CD14-positive monocyte (primary cell): ENCODE measurements around the gene AGPAT2. TPM values are rescaled to one million over a fixed set of nuclear protein-coding genes. Genes with fewer than 3 reads are reported as not detected.

Source experiments
- DNase-seq, 3 donors: peaks; one replicate each; pipeline ENCODE4 v3.0.0-alpha.2; 2011 to 2022
- H2AFZ ChIP-seq: 2 replicates; pipeline ENCODE4 v1.6.0; 2012; ENCODE audit warnings: mild to moderate bottlenecking, low read depth, low read length, inconsistent platforms; ENCODE audit not compliant: insufficient read depth, poor library complexity, severe bottlenecking
- H3K27ac ChIP-seq, 2 donors: 1 replicate in 1 of 2; 2 replicates in 1 of 2; pipeline ENCODE4 v1.5.1; 2012 to 2013; ENCODE audit warnings: low read length in 2 of 2, control low read depth in 1 of 2, inconsistent platforms in 1 of 2, low read depth in 1 of 2, mild to moderate bottlenecking in 1 of 2
- H3K27me3 ChIP-seq, 2 donors: one replicate each; pipeline versions ENCODE4 v1.6.0 to v1.6.1; 2011 to 2013; ENCODE audit warnings: low read length in 2 of 2; ENCODE audit not compliant: control insufficient read depth in 2 of 2, insufficient read depth in 2 of 2
- H3K36me3 ChIP-seq, 2 donors: replicated peaks in 1 of 2; 1 replicate in 1 of 2; 2 replicates in 1 of 2; pipeline versions ENCODE4 v1.5.1 to v1.6.1; 2012 to 2013; ENCODE audit warnings: low read length in 2 of 2, control low read depth in 1 of 2, inconsistent platforms in 1 of 2, mild to moderate bottlenecking in 1 of 2; ENCODE audit not compliant: insufficient read depth in 2 of 2, control insufficient read depth in 1 of 2
- H3K4me1 ChIP-seq, 2 donors: 1 replicate in 1 of 2; 2 replicates in 1 of 2; pipeline versions ENCODE4 v1.5.1 to v1.6.1; 2012 to 2013; ENCODE audit warnings: low read length in 2 of 2, control low read depth in 1 of 2, inconsistent platforms in 1 of 2, mild to moderate bottlenecking in 1 of 2, moderate library complexity in 1 of 2; ENCODE audit not compliant: insufficient read depth in 2 of 2, control insufficient read depth in 1 of 2
- H3K4me2 ChIP-seq: replicated peaks from 2 replicates; pipeline ENCODE3; 2012; ENCODE audit warnings: low read length, moderate library complexity, mild to moderate bottlenecking; ENCODE audit not compliant: poor library complexity, severe bottlenecking; ENCODE audit errors: extremely low read depth
- H3K4me3 ChIP-seq, 3 experiments: fragments of 200-600 bp in 1 of 3; sonication (generic) in 1 of 3; replicated peaks in 1 of 3; 1 replicate in 2 of 3; 2 replicates in 1 of 3; pipeline ENCODE4 v1.5.1; 2011 to 2013; ENCODE audit warnings: low read length in 3 of 3, mild to moderate bottlenecking in 3 of 3, control low read depth in 2 of 3, low read depth in 2 of 3, inconsistent platforms in 1 of 3, moderate library complexity in 1 of 3
- H3K79me2 ChIP-seq: 2 replicates; pipeline ENCODE4 v1.6.0; 2012; ENCODE audit warnings: mild to moderate bottlenecking, control low read depth, inconsistent platforms, low read length, moderate library complexity; ENCODE audit not compliant: insufficient read depth
- H3K9ac ChIP-seq: 2 replicates; pipeline ENCODE4 v1.6.0; 2017; ENCODE audit warnings: low read length, mild to moderate bottlenecking; ENCODE audit not compliant: insufficient read depth, poor library complexity, severe bottlenecking
- H3K9me3 ChIP-seq, 2 donors: replicated peaks in 1 of 2; 1 replicate in 1 of 2; 2 replicates in 1 of 2; pipeline versions ENCODE4 v1.5.1 to v1.6.1; 2012 to 2013; ENCODE audit warnings: low read length in 2 of 2, control low read depth in 1 of 2; ENCODE audit not compliant: control insufficient read depth in 1 of 2, insufficient read depth in 1 of 2
- H4K20me1 ChIP-seq: 2 replicates; pipeline ENCODE4 v1.6.0; 2012; ENCODE audit warnings: mild to moderate bottlenecking, low read length, control low read depth, moderate library complexity; ENCODE audit not compliant: insufficient read depth
- H3K27ac Mint-ChIP-seq, 7 donors: one replicate each; pipeline ENCODE4 v1.8.0; 2020; ENCODE audit warnings: mild to moderate bottlenecking in 7 of 7, mixed read lengths in 7 of 7, moderate library complexity in 6 of 7, inconsistent platforms in 2 of 7
- H3K27me3 Mint-ChIP-seq, 3 donors: one replicate each; pipeline ENCODE4 v1.8.0; 2021 to 2022; ENCODE audit warnings: low read depth in 3 of 3, mild to moderate bottlenecking in 3 of 3, mixed read lengths in 3 of 3, moderate library complexity in 3 of 3, inconsistent platforms in 1 of 3
- H3K36me3 Mint-ChIP-seq, 2 donors: one replicate each; pipeline ENCODE4 v1.8.0; 2020; ENCODE audit warnings: mixed read lengths in 2 of 2, inconsistent platforms in 1 of 2, mild to moderate bottlenecking in 1 of 2
- H3K4me1 Mint-ChIP-seq: one replicate; pipeline ENCODE4 v1.8.0; 2020; ENCODE audit warnings: mild to moderate bottlenecking, mixed read lengths
- H3K4me3 Mint-ChIP-seq, 2 donors: one replicate each; pipeline ENCODE4 v1.8.0; 2020; ENCODE audit warnings: mild to moderate bottlenecking in 2 of 2, mixed read lengths in 2 of 2, moderate library complexity in 1 of 2
- H3K9me3 Mint-ChIP-seq, 7 donors: one replicate each; pipeline ENCODE4 v1.8.0; 2020 to 2022; ENCODE audit warnings: mixed read lengths in 7 of 7, mild to moderate bottlenecking in 6 of 7, moderate library complexity in 6 of 7, inconsistent platforms in 2 of 7
- CTCF ChIP-seq: fragments of 200-600 bp; IDR thresholded peaks from one replicate; pipeline ENCODE4 v1.8.0; 2022; ENCODE audit warnings: antibody characterized with exemption, mild to moderate bottlenecking
- WGBS: methylation state at CpG from one replicate; pipeline ENCODE4 v1.1.5; 2013; ENCODE audit warnings: missing lambda C conversion rate; ENCODE audit not compliant: insufficient coverage; 5-methylcytosine and 5-hydroxymethylcytosine counted together
- intact Hi-C, 2 donors: fragments of 100-400 bp; cut with micrococcal nuclease; formaldehyde crosslinking; loops; one replicate each; pipeline versions ENCODE4 v1.15.0 to v1.15.1; 2023
- polyA plus RNA-seq, 3 donors: library from polyadenylated mRNA; depleted of rRNA in 1 of 3; unstranded in 2 of 3; stranded (reverse) in 1 of 3; fragments of 300-500 nt in 2 of 3; fragments of >200 nt in 1 of 3; fragmentation: Illumina TruSeq in 2 of 3; gene quantifications; 1 replicate in 2 of 3; 2 replicates in 1 of 3; pipeline ENCODE4 v1.2.3, GENCODE V29; 2012 to 2021

Gene AGPAT2
- polyA plus RNA-seq, 3 donors, result 80.1 to 139 (median 116) TPM

DNA sequence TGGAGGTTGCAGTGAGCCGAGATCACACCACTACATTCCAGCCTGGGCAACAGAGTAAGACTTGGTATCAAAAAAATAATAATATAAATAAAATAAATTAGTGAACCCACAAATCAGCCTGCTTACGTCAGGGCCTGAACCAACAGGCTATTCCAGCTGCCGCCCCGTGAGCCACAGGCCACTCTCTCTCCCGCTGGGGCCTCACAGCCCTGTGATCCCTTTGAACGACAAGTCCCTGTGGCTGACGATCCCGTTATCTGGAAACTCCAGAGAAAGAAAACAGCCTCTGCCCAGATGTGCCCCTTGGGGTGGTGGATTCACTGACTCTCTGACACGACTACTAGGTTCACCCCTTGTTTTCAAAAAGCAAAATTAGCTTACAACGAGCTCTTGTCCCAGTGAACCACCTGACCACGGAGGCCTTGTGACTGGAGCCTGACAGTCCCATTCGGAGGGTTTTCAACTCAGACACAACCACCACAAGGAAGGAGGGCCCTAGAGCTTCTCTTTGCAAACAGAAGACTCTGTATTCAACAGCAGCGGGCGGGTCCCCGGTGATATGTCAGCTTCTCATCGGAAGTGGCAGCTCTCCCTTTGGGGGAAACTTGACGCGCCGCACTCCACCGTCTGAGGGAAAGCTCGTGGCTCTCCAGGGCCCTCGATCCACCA is 20.7 kb upstream of the AGPAT2 start:
- Mint-ChIP-seq H3K4me3 (no peak overlapping the region), H3K27ac (no peak overlapping the region), H3K27me3 (peaks cover 24 to 38% (median 26%) of the 10 kb centered on the region in 3 donors), H3K4me1 (peaks cover 22% of the 10 kb centered on the region), H3K36me3 (peaks cover 0 to 5% of the 10 kb centered on the region in 2 donors), H3K9me3 (peaks cover 0 to 13% (median 0%) of the 10 kb centered on the region in 7 donors)
- Histone ChIP-seq H3K79me2 (no peaks in the 10 kb centered on the region), H3K4me3 (no peak overlapping the region), H3K4me1 (peaks cover 25 to 35% of the 10 kb centered on the region in 2 donors), H2AFZ (no peak overlapping the region), H3K36me3 (no peaks in the 10 kb centered on the region), H3K9ac (no peak overlapping the region), H3K27ac (no peak overlapping the region), H3K9me3 (no peaks in the 10 kb centered on the region), H3K27me3 (peaks cover 8 to 22% of the 10 kb centered on the region in 2 donors), H4K20me1 (no peaks in the 10 kb centered on the region), H3K4me2 (no peak overlapping the region)
- 91% methylated on average over 21 of the region's 22 CpGs for WGBS
- no peak for TF ChIP-seq CTCF
- intact Hi-C loops, result loop anchor here in 1 of 2 donors (10.0 kb wide), 1 partner anchor 753 kb away; no protein-coding TSS in a partner anchor
- DNase-seq, result no peak

GRCh38 chr9:136707011-136707410 is 19.8 kb upstream of the AGPAT2 start:
- no peak overlapping the region for H3K9ac ChIP-seq
- Mint-ChIP-seq H3K27ac (no peak overlapping the region), H3K4me3 (no peak overlapping the region), H3K27me3 (peaks cover 26 to 42% (median 29%) of the 10 kb centered on the region in 3 donors), H3K4me1 (peaks cover 27% of the 10 kb centered on the region), H3K36me3 (peaks cover 0 to 5% of the 10 kb centered on the region in 2 donors), H3K9me3 (peaks cover 0 to 13% (median 1%) of the 10 kb centered on the region in 7 donors)
- H3K4me1 ChIP-seq, result peaks cover 23 to 30% of the 10 kb centered on the region in 2 donors
- H3K79me2 ChIP-seq, result no peaks in the 10 kb centered on the region
- H3K4me3 ChIP-seq, result no peak overlapping the region
- no peaks in the 10 kb centered on the region for H4K20me1 ChIP-seq
- intact Hi-C loops, result loop anchor here in 1 of 2 donors (10.0 kb wide), 1 partner anchor 752 kb away; no protein-coding TSS in a partner anchor
- H2AFZ ChIP-seq, result no peak overlapping the region
- H3K36me3 ChIP-seq, result no peaks in the 10 kb centered on the region
- H3K4me2 ChIP-seq, result no peak overlapping the region
- no peak for TF ChIP-seq CTCF
- no peak overlapping the region for H3K27ac ChIP-seq
- H3K9me3 ChIP-seq, result no peaks in the 10 kb centered on the region
- no peak for DNase-seq
- H3K27me3 ChIP-seq, result peaks cover 5 to 20% of the 10 kb centered on the region in 2 donors
- WGBS, result 98% methylated on average over 6 of the region's 7 CpGs
